Heart left ventricle (tissue), 16 donors: ENCODE data around the gene RNF26. TPM values are rescaled to one million over a fixed set of nuclear protein-coding genes. Genes with fewer than 3 reads are reported as not detected.

Experiments
- ATAC-seq, 4 donors: fragments of 200-7000 bp; cut with Tn5 transposase; one replicate each; pipeline ENCODE4 v1.9.1; 2020 to 2022; ENCODE audit warnings: moderate library complexity in 4 of 4, mild to moderate bottlenecking in 3 of 4, moderate number of reproducible peaks in 1 of 4
- DNase-seq, 5 donors: peaks; one replicate each; pipeline ENCODE4 v3.0.0-alpha.2; 2020
- H3K27ac ChIP-seq, 12 donors: fragments of 200-600 bp; sonication (generic) in 4 of 12; one replicate each; pipeline versions ENCODE4 v1.5.0 to v1.8.0; 2016 to 2022; ENCODE audit warnings: mild to moderate bottlenecking in 2 of 12
- H3K27me3 ChIP-seq, 9 donors: fragments of 200-600 bp; sonication (generic) in 2 of 9; one replicate each; pipeline versions ENCODE4 v1.5.1 to v1.8.0; 2016 to 2022; ENCODE audit warnings: mild to moderate bottlenecking in 3 of 9
- H3K36me3 ChIP-seq, 9 donors: fragments of 200-600 bp; sonication (generic) in 2 of 9; one replicate each; pipeline versions ENCODE4 v1.5.0 to v1.8.0; 2018 to 2022; ENCODE audit warnings: mild to moderate bottlenecking in 2 of 9
- H3K4me1 ChIP-seq, 12 donors: fragments of 200-600 bp; sonication (generic) in 4 of 12; one replicate each; pipeline versions ENCODE4 v1.5.0 to v1.8.0; 2016 to 2022; ENCODE audit warnings: mild to moderate bottlenecking in 3 of 12
- H3K4me3 ChIP-seq, 12 donors: fragments of 200-600 bp; sonication (generic) in 4 of 12; one replicate each; pipeline versions ENCODE4 v1.5.0 to v1.8.0; 2017 to 2022; ENCODE audit warnings: mild to moderate bottlenecking in 9 of 12, moderate library complexity in 4 of 12
- H3K9me3 ChIP-seq, 12 donors: fragments of 200-600 bp; sonication (generic) in 4 of 12; one replicate each; pipeline versions ENCODE4 v1.5.0 to v1.8.0; 2016 to 2022; ENCODE audit warnings: mild to moderate bottlenecking in 1 of 12
- CTCF ChIP-seq, 12 donors: fragments of 200-600 bp; sonication (generic) in 4 of 12; IDR thresholded peaks; one replicate each; pipeline versions ENCODE4 v1.5.0 to v1.8.0; 2018 to 2022; ENCODE audit warnings: antibody characterized with exemption in 12 of 12, mild to moderate bottlenecking in 5 of 12
- POLR2A ChIP-seq, 2 donors: fragments of 450-650 bp; IDR thresholded peaks; one replicate each; pipeline ENCODE4 v1.6.1; 2017; ENCODE audit warnings: antibody characterized with exemption in 2 of 2, mild to moderate bottlenecking in 2 of 2, moderate library complexity in 2 of 2
- WGBS, 4 donors: extraction: QIAGEN DNeasy Blood & Tissue Kit in 2 of 4; methylation state at CpG; one replicate each; pipeline versions ENCODE4 v1.1.5 to v1.1.7; 2013 to 2018; 5-methylcytosine and 5-hydroxymethylcytosine counted together
- intact Hi-C, 10 donors: fragments of 100-400 bp; cut with DNase I; formaldehyde crosslinking; loops; one replicate each; pipeline versions ENCODE4 v1.11.1 to v1.14.2; 2022
- polyA plus RNA-seq, 2 donors: library from polyadenylated mRNA; stranded (reverse); fragments of 200-250 nt; gene quantifications; one replicate each; pipeline ENCODE4 v1.2.3, GENCODE V29; 2013
- total RNA-seq, 9 donors: library from RNA; depleted of rRNA in 2 of 9; stranded (reverse); fragments of >200 nt in 2 of 9; fragmentation: NEBNext Ultra II Directional in 3 of 9; extraction: Animal tissue kit (Norgen Biotek cat#: 25700) in 3 of 9; gene quantifications; one replicate each; pipeline versions ENCODE4 v1.1.0 to v1.2.4, GENCODE V29; 2016 to 2023
- donor health status: ischemic (EF 13 %, LVEDD 7.1; RV severe dilation, severe dysfunction).
- donor health status: healthy with polysubstance abuse.
- donor health status: DM: no; HTN: yes; CAD: no.
- donor health status: DM: no; HTN: no; CAD: no.
- donor health status: ischemic (EF 25% LVEDD 6.9; RV normal size, moderate dysfunction).
- donor health status: ischemic (EF 25% LVEDD 5.7; RV mildly dilated, moderate dysfunction).
- donor health status: healthy.
- donor health status: DM: yes; HTN: yes; CAD: no.
- donor health status: ischemic (EF 35%, LVEDD 5.7; RV mildly dilated, moderate dysfunction).
- donor health status: nonischemic (EF 11% LVEDD 7.7; RV severe dilation, severe dysfunction).
- donor health status: DM: yes; HTN: yes; CAD: no.
- donor health status: PGD.
- donor health status: ischemic (EF 29% LVEDD 5.4; RV normal size, mild dysfunction).
- donor health status: nonischemic (EF 23%, LVEDD 6.1; RV moderate dilation, normal function).

Gene RNF26
- total and polyA plus RNA-seq, 11 donors: 6.2 to 22.4 (median 11.8) TPM

- WGBS, 4 donors: 48 to 68% (median 58%) methylated on average over 10 to 11 of the region's 11 CpGs
- Histone ChIP-seq H3K9me3 (no peaks in the 10 kb centered on the region), H3K27ac (peak overlapping the region; percentile 35 to 100 (median 90)), H3K4me3 (no peak overlapping the region), H3K36me3 (no peaks in the 10 kb centered on the region), H3K4me1 (peaks cover 0 to 88% (median 54%) of the 10 kb centered on the region in 12 donors), H3K27me3 (peaks cover 0 to 34% (median 0%) of the 10 kb centered on the region in 9 donors)
- intact Hi-C loops: no loop called here
- no peak for TF ChIP-seq CTCF (IDR thresholded peaks at IDR 0.05)
- no peak for TF ChIP-seq POLR2A (IDR thresholded peaks at IDR 0.05)
- ATAC-seq (no peak), DNase-seq (peak in 1 of 5 donors; percentile 40)
Observed at GRCh38 chr11:119366690-119367620, 32.6 kb downstream of the RNF26 start.

DNA sequence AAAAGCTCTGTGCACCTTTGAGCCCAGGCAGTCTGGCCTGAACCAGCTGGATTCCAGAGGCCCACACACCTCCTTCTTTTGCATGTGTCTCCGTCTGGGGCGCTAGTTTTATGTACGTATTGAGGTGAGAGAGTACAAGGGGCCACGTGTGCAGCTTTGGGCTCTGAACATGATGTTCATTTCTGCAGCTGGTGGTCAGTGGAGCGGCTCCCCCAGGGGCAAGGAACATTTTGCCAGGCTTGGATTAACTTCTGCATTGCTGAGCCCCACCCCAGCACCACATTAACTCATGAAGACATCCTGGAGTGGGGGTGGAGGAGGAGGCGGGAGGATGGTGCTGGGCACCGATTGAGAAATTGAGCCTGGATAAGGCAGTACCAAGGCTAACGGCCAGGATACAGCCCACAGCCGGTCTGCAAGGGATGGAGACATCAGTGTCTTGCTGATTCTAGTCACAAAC lies 33.4 kb downstream of the RNF26 start:
- WGBS, 4 donors: 42 to 57% (median 46%) methylated on average over 9 of the region's 9 CpGs
- intact Hi-C loops: no loop called here
- H3K4me1 ChIP-seq: peaks cover 0 to 93% (median 56%) of the 10 kb centered on the region in 12 donors
- H3K36me3 ChIP-seq: no peaks in the 10 kb centered on the region
- H3K4me3 ChIP-seq: peak overlapping the region in 2 of 12 donors; percentile 20 to 33
- peak in 1 of 5 donors; percentile 30 for DNase-seq
- peaks cover 0 to 29% (median 0%) of the 10 kb centered on the region in 9 donors for H3K27me3 ChIP-seq
- TF ChIP-seq POLR2A (IDR thresholded peaks at IDR 0.05) (no peak), CTCF (IDR thresholded peaks at IDR 0.05) (no peak)
- peak overlapping the region; percentile 70 to 100 (median 90) for H3K27ac ChIP-seq
- no peaks in the 10 kb centered on the region for H3K9me3 ChIP-seq
- ATAC-seq: no peak

GRCh38 chr11:119368121-119369034 lies 34.1 kb downstream of the RNF26 start:
- H3K36me3 ChIP-seq: no peaks in the 10 kb centered on the region
- 32 to 35% (median 34%) methylated on average over 15 to 17 of the region's 17 CpGs for WGBS, 4 donors
- H3K9me3 ChIP-seq: no peaks in the 10 kb centered on the region
- ATAC-seq (peak; percentile 28 to 53 (median 46)), DNase-seq (peak; percentile 76 to 89 (median 87))
- H3K4me3 ChIP-seq: peak overlapping the region in 9 of 12 donors; percentile 2 to 33 (median 26)
- H3K27ac ChIP-seq: peak overlapping the region; percentile 70 to 100 (median 90)
- intact Hi-C loops: no loop called here
- peaks cover 0 to 23% (median 0%) of the 10 kb centered on the region in 9 donors for H3K27me3 ChIP-seq
- H3K4me1 ChIP-seq: peaks cover 0 to 96% (median 63%) of the 10 kb centered on the region in 12 donors
- no peak for TF ChIP-seq CTCF (IDR thresholded peaks at IDR 0.05)
- TF ChIP-seq POLR2A (IDR thresholded peaks at IDR 0.05): peak in 1 of 2 donors; percentile 26
